HG03108 (cell line): Measurements from ENCODE around the gene MORF4L1.
"Not testable (repeated sequence)": the region's sequence is repeated elsewhere in the genome, so short reads cannot be mapped to it uniquely, and the experiment has no call there.

Source experiments
- ATAC-seq: cut with Tn5 transposase; IDR thresholded peaks from one replicate; pipeline ENCODE4 v1.9.1; 2021; ENCODE audit warnings: moderate library complexity; ENCODE audit not compliant: unreplicated experiment

MORF4L1 gene

DNA sequence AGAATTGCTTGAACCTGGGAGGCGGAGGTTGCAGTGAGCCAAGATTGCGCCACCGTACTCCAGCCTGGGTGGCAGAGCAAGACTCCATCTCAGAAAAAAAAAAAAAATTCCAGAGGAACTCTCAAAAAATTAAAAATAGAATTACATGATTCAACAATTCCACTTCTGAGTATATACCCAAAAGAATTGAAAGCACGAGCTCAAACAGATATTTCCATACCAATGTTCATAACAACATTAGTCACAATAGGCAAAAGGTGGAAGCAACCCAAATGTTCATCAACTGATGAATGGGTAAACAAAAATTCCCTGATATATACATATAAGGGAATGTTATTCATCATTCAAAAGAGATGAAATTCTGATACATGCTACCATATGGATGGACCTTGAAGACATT is 16.9 kb upstream of the MORF4L1 start:
- no peak for ATAC-seq

DNA sequence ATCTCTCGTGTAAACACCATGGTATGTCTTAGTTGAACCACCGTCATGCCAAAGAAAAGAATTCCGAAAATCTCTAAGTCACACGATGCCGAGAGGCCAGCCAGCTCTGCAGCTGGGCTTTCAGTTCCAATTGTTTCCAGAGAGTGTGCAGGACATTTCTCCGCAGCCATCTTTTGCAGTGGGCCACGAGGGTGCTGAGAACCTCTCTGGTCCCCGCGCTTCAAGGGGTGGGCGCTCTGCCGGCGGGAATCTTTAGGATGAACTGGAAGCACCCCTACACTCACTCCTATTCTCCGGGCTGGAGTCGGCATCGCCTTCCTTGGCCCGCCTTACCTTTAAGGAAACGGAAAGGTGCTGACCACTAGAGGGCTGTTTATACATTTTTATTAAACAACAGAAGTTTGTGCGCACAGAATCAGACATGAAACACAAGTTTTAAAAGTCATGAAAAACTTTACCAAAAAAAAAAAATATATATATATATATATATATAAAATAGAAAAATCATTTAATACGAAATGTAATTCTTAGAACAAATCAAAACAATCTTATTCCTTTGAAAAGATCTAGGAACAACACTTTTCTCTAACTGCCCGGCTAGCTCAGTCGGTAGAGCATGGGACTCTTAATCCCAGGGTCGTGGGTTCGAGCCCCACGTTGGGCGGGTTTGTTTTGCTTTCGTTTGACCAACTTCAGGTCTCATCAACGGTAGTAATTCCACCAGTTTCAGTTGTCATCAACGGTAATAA is 12.5 kb upstream of the MORF4L1 start:
- ATAC-seq: no peak

DNA sequence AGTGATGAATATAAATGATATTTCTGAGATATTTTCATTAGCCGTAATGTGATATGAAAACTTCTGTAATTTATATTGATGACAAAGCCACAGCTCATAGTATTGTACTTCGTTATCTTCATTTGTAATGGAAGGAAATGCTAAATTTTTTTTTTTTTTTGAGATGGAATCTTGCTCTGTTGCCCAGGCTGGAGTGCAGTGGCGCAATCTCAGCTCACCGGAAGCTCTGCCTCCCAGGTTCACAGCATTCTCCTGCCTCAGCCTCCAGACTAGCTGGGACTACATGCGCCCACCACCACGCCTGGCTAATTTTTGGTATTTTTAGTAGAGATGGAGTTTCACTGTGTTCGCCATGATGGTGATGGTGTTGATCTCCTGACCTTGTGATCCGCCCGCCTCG is 7.1 kb upstream of the MORF4L1 start:
- ATAC-seq: not testable (repeated sequence)

DNA sequence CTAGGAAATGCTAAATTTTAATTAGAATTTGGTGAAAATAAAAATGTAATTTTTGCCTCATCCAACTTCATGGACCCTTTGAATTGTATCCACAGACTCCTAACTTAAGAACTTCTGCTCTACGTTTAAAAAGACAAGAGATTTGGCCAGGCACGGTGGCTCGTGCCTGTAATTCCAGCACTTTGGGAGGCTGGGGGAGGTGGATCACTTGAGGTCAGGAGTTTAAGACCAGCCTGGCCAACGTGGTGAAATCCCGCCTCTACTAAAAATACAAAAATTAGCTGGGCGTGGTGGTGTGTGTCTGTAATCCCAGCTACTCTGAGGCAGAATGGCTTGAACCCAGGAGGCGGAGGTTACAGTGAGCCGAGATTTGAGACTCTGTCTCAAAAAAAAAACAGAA is 6.7 kb upstream of the MORF4L1 start:
- ATAC-seq: not testable (repeated sequence)

DNA sequence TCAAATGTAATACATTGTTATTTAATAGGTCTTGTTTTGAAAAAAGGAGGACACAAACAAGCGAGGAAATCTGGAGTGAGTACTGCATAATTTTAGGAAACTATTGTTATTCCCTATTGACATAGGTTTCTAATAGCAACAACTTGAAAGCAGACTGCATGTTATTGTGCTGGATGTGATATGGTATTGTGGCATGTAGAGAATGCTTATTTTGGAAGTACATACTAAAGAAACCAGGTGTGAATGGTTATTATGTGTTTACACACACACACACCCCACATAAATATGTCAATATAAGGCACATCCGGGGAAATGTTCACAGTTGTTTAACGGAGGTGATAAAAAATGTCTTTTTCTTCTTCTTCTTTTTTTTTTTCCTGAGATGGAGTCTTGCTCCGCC is 5.9 kb upstream of the MORF4L1 start:
- ATAC-seq: no peak

DNA sequence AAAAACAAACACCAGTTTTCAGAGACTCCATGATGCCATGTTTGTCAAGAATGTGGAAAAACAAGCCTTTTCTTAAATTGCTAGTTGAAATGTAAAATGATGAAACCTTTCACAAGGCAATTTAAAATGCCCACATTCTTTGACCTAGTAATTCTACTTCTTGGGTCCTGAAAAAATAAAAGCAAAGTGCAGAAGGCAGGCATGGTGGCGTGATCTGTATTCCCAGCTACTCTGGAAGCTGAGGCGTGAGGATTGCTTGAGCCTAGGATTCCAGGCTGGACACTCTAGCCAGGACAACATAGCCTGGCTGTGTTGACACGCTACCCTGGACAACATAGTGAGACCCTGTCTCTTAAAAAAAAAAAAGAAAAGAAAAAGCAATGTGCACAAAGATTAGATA is 4.3 kb upstream of the MORF4L1 start:
- ATAC-seq: no peak

DNA sequence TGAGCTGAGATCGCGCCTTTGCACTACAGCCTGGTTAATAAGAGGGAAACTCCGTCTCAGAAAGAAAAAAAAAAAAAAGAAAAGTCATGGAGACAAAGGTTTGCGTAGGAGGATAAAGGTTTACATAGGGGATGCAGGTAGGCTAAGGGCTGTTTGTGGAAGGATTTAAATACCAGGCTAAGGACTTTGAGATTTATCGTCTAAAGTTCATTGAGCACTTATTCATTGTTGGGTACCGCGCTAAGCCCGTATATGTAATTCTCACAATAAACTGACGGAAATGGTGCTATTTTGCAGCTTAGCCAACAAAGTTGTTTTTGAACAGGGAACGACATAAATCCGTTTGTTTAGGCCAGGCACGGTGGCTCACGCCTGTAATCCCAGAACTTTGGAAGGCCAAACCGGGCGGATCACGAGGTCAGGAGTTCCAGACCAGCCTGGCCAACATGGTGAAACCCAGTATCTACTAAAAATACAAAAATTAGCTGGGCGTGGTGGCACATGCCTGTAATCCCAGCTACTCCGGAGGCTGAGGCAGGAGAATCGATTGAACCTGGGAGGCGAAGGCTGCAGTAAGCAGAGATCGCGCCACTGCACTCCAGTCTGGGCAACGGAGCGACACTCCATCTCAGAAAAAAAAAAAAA is 1.1 kb upstream of the MORF4L1 start:
- not testable (repeated sequence) for ATAC-seq

DNA sequence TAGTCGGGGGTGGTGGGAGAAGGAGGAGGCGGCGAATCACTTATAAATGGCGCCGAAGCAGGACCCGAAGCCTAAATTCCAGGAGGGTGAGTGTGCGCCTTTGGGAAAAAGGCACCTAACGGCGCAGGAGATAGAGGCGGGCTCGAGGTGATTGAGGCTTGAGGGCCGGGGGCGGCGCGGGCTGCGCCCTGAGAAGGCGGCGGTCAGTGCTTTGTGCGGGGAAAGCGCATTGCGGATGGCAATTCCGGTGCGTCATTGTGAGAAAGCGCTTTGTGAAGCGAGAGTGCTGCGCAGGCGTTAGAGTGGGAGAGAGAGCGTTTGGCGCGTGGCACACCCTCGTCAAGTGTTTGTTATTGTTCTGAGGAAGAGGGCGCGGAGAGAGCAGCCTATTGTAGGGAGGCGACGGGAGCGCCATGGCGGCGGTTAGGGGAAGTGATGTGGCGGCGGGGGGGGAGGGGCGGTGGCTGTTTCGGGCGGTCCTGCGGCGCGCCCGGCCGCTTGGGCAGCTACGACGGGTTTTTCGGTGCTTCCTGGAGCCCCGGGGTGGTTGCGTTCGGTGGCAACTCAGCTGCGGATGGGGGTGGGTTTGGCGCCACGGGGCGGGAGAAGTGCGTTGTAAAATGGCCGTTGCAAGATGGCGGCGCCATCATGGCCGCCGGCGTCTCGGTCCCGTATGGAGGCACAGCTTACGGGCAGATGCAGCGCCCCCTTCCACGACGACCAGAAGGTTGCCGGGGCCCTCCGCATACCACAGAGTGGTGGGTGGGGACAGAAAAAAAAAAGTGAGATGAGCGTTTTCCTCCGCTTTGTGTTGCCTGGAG is 492 bp downstream of the MORF4L1 start:
- ATAC-seq: peak; percentile 52

DNA sequence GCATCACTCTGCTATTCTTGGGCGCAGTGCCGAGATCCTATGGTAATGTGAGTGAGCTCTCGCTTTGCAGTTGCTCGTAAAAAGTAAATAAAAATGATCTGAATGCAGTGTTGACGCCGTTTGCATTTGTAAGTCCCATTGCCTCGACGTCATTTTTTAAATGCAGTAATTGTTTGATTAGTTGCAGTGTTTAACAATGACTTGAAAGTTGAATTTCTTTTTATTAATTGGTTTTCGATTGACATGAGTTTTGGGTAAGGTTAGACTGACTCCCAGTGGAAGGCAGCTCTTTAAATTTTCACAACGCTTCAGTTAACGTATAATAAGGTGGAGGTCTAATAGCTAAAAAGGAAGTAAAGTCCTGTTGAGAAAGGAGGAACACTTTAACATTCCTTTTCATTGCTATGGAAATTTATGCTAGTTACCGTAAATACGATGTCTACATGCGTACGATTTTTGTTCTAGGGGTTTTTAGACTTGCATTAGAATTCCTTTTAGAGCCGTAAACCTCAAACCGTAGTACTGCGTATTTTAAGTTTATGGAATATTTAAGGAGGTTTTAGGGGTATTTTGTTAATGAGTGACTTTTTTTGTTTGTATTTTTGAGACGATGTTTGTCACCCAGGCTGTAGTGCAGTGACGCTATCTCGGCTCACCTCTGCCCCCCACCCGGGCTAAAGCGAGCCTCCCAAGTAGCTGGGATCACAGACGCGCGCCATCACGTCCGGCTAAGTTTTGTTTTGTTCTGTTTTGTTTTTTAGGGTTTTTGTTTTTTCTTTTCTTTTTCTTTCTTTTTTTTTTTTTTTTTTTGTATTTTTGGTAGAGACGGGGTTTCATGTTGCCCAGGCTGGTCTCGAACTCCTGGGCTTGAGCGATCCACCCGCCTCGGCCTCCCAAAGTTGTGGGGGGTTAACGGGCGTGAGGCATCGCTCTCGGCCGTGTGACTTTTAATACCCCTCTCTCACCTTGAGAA is 1.4 kb downstream of the MORF4L1 start:
- ATAC-seq: no peak

DNA sequence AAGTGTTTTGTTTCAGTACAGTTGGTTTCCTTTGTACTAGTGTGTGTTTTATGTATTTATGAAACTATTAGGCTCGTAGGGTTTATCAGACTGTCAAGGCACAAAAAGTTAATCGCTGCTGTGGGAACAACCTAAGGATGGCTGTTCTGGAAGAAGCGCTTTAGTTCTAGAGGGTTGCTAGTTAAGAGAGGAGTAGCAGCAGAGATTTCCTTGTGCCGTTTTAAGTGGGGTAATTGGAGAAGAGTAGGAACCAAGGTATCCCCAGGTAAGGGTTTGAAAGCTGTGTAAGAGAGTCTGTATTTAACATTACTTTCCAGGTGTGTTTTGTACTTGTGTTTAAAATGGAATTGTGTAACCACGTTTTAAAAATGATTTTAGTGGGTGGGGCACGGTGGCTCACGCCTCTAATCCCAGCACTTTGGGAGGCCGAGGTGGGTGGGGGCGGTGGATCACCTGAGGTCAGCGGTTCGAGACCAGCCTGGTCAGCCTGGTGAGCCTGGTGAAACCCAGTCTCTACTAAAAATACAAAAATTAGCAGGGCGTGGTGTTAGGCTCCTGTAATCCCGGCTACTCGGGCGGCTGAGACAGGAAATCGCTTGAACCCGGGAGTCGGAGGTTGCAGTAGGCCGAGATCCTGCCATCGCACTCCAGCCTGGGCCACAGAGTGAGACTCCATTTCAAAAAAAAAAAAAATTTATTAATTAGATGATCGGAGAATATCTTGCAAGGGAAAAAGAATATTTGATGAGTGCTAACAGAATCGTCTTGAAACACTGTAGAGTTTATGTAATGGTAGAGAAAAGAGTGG is 2.6 kb downstream of the MORF4L1 start:
- no peak for ATAC-seq

DNA sequence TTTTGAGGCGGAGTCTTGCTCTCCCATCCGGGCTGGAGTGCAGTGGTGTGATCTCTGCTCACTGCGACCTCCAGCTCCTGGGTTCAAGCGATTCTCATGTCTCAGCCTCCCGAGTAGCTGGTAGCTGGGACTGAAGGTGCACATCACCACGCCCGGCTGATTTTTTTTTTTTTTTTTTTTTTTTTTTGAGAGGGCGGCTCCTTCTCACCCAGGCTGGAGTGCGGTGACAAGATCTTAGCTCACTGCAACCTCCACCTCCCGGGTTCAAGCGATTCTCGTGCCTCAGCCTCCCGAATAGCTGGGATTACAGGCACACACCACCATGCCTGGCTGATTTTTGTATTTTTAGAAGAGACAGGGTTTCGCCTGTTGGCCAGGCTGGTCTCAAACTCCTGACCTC is 4.3 kb downstream of the MORF4L1 start:
- not testable (repeated sequence) for ATAC-seq

DNA sequence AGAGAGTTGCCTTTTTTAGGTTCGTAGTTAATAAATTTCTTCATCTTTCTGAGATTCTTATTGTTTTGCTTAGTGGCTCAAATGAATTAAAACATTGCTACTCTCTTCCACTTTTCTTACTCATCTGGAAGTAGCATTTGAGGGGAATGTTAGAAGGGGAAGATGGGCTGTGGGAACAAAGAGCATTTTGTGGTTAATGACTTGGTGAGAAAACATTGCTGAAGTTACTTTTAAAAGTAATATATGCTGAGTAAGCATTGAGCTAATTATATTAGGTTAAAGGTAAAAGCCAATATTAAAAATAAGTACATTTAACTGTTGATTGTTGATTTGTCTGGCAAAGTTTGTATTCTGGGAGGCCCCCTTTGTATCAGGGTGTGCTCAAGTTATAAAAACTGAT is 5.7 kb downstream of the MORF4L1 start:
- ATAC-seq: no peak

DNA sequence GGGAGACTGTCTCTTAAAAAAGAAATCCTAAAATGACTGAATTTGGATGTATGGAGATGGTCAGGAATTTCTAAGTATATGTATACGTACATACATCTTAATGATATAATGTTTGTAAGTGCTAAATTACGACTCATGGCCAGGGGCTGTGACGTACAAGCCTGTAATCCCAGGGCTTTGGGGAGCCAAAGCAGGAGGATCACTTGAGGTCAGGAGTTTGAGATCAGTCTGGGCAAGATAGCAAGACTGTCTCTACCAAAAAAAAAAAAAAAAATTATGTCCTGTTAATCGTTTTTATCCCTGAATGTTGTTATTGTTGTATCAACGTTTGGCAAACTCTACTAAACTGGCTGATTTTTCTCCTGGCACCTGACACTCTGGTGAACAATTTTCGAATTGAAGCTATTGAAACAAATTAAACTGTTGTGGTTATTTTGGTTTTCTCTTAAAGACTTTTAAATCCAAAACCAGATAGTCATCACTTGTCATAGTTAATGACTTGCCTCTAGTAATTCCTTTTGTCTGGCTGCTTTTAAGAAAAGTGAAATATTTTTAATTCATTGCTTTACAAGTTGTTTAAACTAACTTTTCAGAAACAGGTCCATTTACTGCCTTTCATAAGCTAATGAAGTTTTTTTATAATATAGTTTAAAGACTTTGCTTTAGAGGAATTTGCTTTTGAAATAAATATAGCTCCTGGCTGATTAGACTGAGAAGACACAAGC is 7.0 kb downstream of the MORF4L1 start:
- no peak for ATAC-seq

DNA sequence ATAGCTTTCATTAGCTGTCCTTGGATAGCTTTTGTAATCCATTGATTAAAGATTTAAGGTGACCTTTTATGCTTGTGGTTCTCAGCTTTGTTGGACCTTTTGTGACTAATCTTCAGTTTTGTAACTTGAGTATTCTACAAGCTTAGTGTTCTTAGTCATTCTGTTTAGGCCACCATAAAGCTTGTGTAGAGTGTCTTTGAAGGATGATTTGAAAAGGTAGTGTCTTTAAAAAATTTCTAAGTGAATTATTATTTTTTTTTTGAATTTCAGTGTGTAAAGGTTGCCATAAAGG is 7.5 kb downstream of the MORF4L1 start:
- no peak for ATAC-seq

DNA sequence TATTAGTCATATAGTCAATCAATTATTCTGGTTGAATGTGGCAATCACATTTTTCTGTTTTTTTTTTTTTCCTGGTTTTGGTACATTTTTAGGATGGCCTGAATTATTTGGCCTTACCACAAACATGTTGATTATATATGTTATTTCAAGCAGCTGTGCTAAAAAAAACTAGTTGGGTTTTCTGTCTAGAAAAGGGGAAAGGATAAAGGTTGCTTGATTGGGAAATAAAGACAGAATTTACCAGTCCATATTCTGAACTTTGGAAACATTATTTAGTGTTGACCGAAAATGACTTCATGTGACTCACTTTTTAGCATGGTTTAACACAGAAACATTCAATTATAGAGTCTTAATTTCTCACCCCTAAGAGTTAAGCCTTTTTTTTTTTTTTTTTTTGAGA is 8.1 kb downstream of the MORF4L1 start:
- ATAC-seq: no peak

DNA sequence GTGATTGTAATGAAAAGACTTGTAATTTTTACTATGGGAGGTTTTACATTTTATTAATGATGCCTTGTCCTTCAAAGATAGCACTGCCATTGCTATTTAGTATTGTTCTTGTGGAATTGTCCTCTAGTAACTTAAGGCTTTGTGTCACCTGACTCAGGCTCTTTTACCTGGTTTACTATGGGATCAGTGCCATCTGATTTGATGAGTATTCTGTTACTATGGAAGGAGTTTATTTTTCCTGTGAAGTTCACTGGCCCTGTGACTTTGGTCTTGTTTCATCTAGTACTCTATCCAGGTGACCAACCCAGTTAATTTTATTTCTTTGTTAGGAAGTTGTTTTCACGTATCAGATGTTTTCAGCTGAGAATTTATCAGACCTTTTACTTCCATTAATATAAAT is 9.0 kb downstream of the MORF4L1 start:
- no peak for ATAC-seq

DNA sequence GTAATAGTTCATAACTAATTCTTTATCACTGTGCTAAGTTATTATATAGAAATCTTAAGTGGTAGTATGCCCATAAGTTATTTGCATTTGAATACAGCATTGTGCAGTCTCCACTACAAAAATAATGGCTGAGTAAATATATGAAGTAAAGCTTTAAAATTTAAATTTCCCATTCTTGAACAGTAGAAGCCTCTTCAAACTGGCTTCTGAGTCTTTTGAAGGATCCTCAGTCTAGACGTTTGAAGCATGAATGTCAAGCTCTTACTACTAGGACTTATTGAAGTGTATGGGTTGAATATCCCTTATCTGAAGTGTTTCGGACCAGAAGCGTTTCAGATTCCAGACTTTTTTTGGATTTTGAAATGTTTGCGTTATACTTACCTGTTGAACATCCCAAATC is 16.3 kb downstream of the MORF4L1 start:
- ATAC-seq: no peak

DNA sequence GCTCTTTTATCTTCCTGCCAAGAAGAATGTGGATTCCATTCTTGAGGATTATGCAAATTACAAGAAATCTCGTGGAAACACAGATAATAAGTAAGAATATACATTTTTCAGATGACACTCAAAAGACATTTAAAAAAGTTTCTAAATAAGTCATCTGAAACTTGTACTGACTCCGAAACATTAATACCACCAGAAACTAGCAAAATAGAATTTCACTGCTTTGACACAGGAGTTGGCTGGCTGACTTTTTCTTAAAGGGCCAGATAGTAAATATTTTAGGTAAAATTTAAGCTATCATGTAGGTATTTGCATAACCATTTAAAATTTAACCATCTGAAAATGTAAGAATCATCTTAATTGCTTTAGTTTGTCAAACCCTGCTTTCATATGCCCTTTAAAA is 20.8 kb downstream of the MORF4L1 start:
- ATAC-seq: no peak

DNA sequence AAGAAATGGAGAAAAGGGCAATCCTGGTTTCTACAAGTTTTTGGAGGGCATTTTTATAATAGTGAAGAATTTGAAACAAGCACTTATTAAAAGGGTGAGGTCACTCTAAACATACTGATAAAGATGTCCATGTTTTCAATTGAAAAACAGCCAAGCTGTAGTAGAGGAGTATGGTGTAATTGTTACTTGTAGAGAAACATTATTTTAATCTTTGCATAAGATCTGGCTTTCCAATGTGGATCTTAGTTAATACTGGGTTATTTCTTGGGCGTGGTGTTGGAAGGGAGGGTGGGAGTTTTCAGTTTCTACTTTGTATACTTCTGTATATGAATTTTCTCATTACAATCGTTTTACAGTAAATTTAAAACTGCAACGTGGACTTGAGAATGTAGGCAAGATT is 22.8 kb downstream of the MORF4L1 start:
- ATAC-seq: no peak

DNA sequence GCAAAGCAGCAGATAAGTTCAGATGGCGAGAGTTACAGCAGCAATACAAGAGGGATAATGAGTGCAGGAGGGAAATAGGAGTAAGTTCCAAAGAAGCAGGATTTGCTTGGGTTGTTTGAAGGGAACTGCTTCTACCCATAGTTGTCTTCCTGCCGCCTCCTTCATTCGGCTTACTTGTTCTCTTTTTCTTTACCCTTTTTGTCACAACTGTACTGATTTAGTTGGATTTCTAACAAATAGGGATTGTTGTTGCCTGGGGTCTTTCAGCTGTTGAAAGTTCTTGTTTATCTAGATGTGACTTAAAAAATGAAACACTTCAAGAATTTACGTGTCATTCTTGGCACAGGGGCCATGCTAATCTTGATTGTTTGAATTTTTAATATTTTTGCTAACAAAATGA is 25.9 kb downstream of the MORF4L1 start:
- ATAC-seq: no peak
